ENCODE results near the gene RAMP1.

DNA sequence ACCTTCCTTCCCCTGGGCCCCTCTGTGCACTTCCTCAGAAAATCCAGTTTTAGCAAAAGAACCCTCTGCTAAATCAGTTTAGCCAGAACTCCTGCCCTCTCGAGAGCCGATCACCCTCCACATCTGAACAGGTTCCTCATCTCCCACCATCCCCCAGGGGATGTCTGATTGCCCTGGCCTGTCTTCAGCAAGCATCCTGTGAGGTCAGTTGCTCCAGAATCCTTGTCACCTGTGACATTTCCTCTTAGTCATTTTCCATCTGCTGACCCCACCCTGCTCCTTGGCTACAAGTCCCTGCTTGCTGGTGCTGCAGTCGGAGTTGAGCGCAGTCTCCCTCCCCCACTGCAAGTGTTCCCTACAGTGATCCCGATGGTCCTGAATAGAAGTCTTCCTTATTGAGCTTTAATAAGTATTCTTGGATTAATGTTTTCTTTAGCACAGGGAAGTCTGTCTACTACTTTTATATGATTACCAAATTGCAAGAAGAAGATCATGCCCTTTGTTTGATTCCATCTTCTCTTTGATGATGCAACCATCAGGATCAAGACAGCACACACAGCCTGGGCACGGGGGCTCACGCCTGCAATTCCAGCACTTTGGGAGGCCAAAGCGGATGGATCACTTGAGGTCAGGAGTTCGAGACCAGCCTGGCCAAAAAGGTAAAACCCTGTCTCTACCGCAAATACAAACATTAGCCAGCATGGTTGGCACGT, 76.5 kb downstream of the RAMP1 start:
- TF ChIP-seq POLR2A (IDR thresholded peaks at IDR 0.05; ENCODE audit: extremely low read depth, insufficient read length) (no peak), MYC (IDR thresholded peaks at IDR 0.05; ENCODE audit: low read depth, low read length) (no peak)
- TF ChIP-seq, protein P1, sequence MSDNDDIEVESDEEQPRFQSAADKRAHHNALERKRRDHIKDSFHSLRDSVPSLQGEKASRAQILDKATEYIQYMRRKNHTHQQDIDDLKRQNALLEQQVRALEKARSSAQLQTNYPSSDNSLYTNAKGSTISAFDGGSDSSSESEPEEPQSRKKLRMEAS (IDR thresholded peaks at IDR 0.05; ENCODE audit: low read depth, low read length): no peak
- TF ChIP-seq, protein P2, sequence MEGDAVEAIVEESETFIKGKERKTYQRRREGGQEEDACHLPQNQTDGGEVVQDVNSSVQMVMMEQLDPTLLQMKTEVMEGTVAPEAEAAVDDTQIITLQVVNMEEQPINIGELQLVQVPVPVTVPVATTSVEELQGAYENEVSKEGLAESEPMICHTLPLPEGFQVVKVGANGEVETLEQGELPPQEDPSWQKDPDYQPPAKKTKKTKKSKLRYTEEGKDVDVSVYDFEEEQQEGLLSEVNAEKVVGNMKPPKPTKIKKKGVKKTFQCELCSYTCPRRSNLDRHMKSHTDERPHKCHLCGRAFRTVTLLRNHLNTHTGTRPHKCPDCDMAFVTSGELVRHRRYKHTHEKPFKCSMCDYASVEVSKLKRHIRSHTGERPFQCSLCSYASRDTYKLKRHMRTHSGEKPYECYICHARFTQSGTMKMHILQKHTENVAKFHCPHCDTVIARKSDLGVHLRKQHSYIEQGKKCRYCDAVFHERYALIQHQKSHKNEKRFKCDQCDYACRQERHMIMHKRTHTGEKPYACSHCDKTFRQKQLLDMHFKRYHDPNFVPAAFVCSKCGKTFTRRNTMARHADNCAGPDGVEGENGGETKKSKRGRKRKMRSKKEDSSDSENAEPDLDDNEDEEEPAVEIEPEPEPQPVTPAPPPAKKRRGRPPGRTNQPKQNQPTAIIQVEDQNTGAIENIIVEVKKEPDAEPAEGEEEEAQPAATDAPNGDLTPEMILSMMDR (IDR thresholded peaks at IDR 0.05; ENCODE audit: low read depth, low read length): no peak

All from NB4 (cell line).